Activated B cell treated with CpG ODN at 0.5 μM for 24 hours (primary cell): ENCODE measurements around the gene LATS1. TPM values are rescaled to one million over a fixed set of nuclear protein-coding genes. Genes with fewer than 3 reads are reported as not detected.

Source experiments
- ATAC-seq: fragments of 200-7000 bp; cut with Tn5 transposase; one replicate; pipeline ENCODE4 v1.10.0; 2021; ENCODE audit warnings: low read depth, mild to moderate bottlenecking, moderate library complexity
- CTCF ChIA-PET: fragments of 350-600 bp; sonication (Branson Sonifier 250); formaldehyde crosslinking; loops from one replicate; lab custom pipeline; 2021; ENCODE audit warnings: antibody characterized with exemption; lab: Charles Lee
- POLR2A ChIA-PET: fragments of 350-600 bp; sonication (Branson Sonifier 250); formaldehyde crosslinking; loops from one replicate; lab custom pipeline; 2021; ENCODE audit warnings: antibody characterized with exemption; lab: Charles Lee
- DNase-seq: peaks from one replicate; pipeline ENCODE4 v3.0.0; 2022
- H3K27ac Mint-ChIP-seq: one replicate; pipeline ENCODE4 v1.8.0; 2020; ENCODE audit warnings: mixed read lengths
- H3K27me3 Mint-ChIP-seq: one replicate; pipeline ENCODE4 v1.8.0; 2021; ENCODE audit warnings: mixed read lengths
- H3K36me3 Mint-ChIP-seq: one replicate; pipeline ENCODE4 v1.8.0; 2021; ENCODE audit warnings: low read depth, mixed read lengths
- H3K4me1 Mint-ChIP-seq: one replicate; pipeline ENCODE4 v1.8.0; 2021; ENCODE audit warnings: mixed read lengths
- H3K4me3 Mint-ChIP-seq: one replicate; pipeline ENCODE4 v1.8.0; 2020; ENCODE audit warnings: mild to moderate bottlenecking, mixed read lengths
- H3K9me3 Mint-ChIP-seq: one replicate; pipeline ENCODE4 v1.8.0; 2020; ENCODE audit warnings: mixed read lengths
- CTCF ChIP-seq: fragments of 200-600 bp; IDR thresholded peaks from one replicate; pipeline ENCODE4 v1.8.0; 2022; ENCODE audit warnings: antibody characterized with exemption, mild to moderate bottlenecking
- intact Hi-C: fragments of 100-400 bp; cut with micrococcal nuclease; formaldehyde crosslinking; loops from one replicate; pipeline ENCODE4 v1.15.1; 2024
- total RNA-seq: library from RNA; stranded (reverse); gene quantifications from 2 replicates; pipeline ENCODE4 v1.2.3, GENCODE V29; 2022

LATS1 gene
- total RNA-seq, 1 donor from 2014 or later, result 42.0 TPM

GRCh38 chr6:149648148-149649145, 69.5 kb downstream of the LATS1 start, which contains the start of gene KATNA1:
TSS of gene KATNA1 (minus strand) at chr6:149648714. CDS start at chr6:149638547, 10,167 bp downstream.
- Mint-ChIP-seq H3K4me3 (peak within 1 kb of the TSS; percentile 86), H3K4me1 (peaks cover 33% of the 10 kb centered on the region), H3K27me3 (no peaks in the 10 kb centered on the region), H3K27ac (peak within 1 kb of the TSS; percentile 67), H3K36me3 (peaks cover 2% of the 10 kb centered on the region), H3K9me3 (no peaks in the 10 kb centered on the region)
- DNase-seq (peak; percentile 89), ATAC-seq (peak; percentile 95)
- ChIA-PET CTCF (no interaction called here), POLR2A (interaction anchor here (0.9 kb wide), 1 partner anchor 17 kb away, joined by 3 read pairs; no protein-coding TSS in a partner anchor)
- no peak for TF ChIP-seq CTCF
- intact Hi-C loops, result loop anchor here (1.0 to 2.0 kb wide), 5 partner anchors 19 to 102 kb away; partner anchors contain the start of genes GINM1, NUP43 and PPIL4

GRCh38 chr6:149646599-149646998, 71.3 kb downstream of the LATS1 start:
- ChIA-PET POLR2A (interaction anchor here (0.5 to 0.7 kb wide), 2 partner anchors 119 to 266 kb away, joined by 3 to 9 read pairs; no protein-coding TSS in a partner anchor), CTCF (no interaction called here)
- TF ChIP-seq CTCF, result no peak
- intact Hi-C loops, result no loop called here
- no peak overlapping the region for H3K27ac Mint-ChIP-seq
- ATAC-seq (no peak), DNase-seq (no peak)
- H3K36me3 Mint-ChIP-seq, result peaks cover 2% of the 10 kb centered on the region
- H3K4me3 Mint-ChIP-seq, result no peak overlapping the region
- H3K9me3 Mint-ChIP-seq, result no peaks in the 10 kb centered on the region
- no peaks in the 10 kb centered on the region for H3K27me3 Mint-ChIP-seq
- peaks cover 40% of the 10 kb centered on the region for H3K4me1 Mint-ChIP-seq

GRCh38 chr6:149642829-149643580, 74.9 kb downstream of the LATS1 start:
- CTCF ChIA-PET, result no interaction called here
- Mint-ChIP-seq H3K27ac (no peak overlapping the region), H3K4me3 (no peak overlapping the region), H3K9me3 (no peaks in the 10 kb centered on the region), H3K4me1 (peaks cover 34% of the 10 kb centered on the region), H3K27me3 (no peaks in the 10 kb centered on the region), H3K36me3 (peaks cover 11% of the 10 kb centered on the region)
- DNase-seq, result no peak
- ATAC-seq, result peak; percentile 25
- TF ChIP-seq CTCF, result no peak
- POLR2A ChIA-PET, result no interaction called here
- intact Hi-C loops, result no loop called here

GRCh38 chr6:149636124-149636523, 81.8 kb downstream of the LATS1 start:
- POLR2A ChIA-PET, result no interaction called here
- Mint-ChIP-seq H3K27me3 (no peaks in the 10 kb centered on the region), H3K27ac (no peak overlapping the region), H3K36me3 (peaks cover 39% of the 10 kb centered on the region), H3K9me3 (no peaks in the 10 kb centered on the region), H3K4me3 (no peak overlapping the region), H3K4me1 (no peaks in the 10 kb centered on the region)
- TF ChIP-seq CTCF, result no peak
- ATAC-seq (no peak), DNase-seq (no peak)
- intact Hi-C loops, result no loop called here
- CTCF ChIA-PET, result no interaction called here
